Type B pancreatic cell (in vitro differentiated cells): ENCODE measurements around the gene SPEG. TPM values are rescaled to one million over a fixed set of nuclear protein-coding genes. Genes with fewer than 3 reads are reported as not detected.

Experiments used
- DNase-seq: peaks from one replicate; pipeline ENCODE4 v3.0.0; 2021; ENCODE audit warnings: mixed read lengths; ENCODE audit not compliant: unreplicated experiment; ENCODE audit errors: extremely low spot score
- H3K27ac Mint-ChIP-seq: 2 replicates; pipeline ENCODE4 v1.8.0; 2021; ENCODE audit warnings: mild to moderate bottlenecking, mixed read lengths
- H3K27me3 Mint-ChIP-seq: 2 replicates; pipeline ENCODE4 v1.8.0; 2021; ENCODE audit warnings: mixed read lengths
- H3K36me3 Mint-ChIP-seq: 2 replicates; pipeline ENCODE4 v1.8.0; 2021; ENCODE audit warnings: mixed read lengths
- H3K4me1 Mint-ChIP-seq: one replicate; pipeline ENCODE4 v1.8.0; 2021; ENCODE audit warnings: mixed read lengths; ENCODE audit not compliant: unreplicated experiment
- H3K4me3 Mint-ChIP-seq: 2 replicates; pipeline ENCODE4 v1.8.0; 2021; ENCODE audit warnings: mild to moderate bottlenecking, mixed read lengths
- H3K9me3 Mint-ChIP-seq: 2 replicates; pipeline ENCODE4 v1.8.0; 2021; ENCODE audit warnings: mixed read lengths
- CTCF ChIP-seq: fragments of 200-600 bp; sonication (generic); conservative IDR thresholded peaks from 2 replicates; pipeline ENCODE4 v1.5.0; 2021; ENCODE audit warnings: antibody characterized with exemption, mild to moderate bottlenecking
- total RNA-seq: library from RNA; stranded (reverse); gene quantifications from 2 replicates; pipeline ENCODE4 v1.2.1, GENCODE V29; 2021; ENCODE audit warnings: low replicate concordance

Gene SPEG
- total RNA-seq, 1 donor from 2014 or later: 49.4 TPM

DNA sequence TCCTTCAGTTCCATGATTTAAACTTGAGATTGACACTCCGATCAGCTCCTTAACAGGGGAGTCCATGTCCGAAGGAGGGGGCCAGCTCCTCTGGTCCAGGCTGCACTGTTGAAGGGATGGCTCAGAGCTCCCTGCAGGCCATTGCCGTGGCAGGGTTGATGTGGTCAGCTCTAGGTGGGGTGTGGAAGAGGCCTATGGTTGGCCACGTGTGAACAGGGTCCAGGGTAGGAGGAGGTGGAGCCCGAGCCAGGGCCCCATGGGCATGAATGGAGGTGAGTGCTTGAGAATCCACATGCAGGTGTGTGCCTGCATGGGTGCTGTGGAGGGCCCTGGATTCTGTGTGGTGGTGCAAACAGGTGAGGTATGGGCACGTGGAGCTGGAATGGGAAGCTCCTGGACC is 1.1 kb downstream of the SPEG start:
- H3K4me3 Mint-ChIP-seq: no peak overlapping the region
- no peaks in the 10 kb centered on the region for H3K9me3 Mint-ChIP-seq
- H3K27ac Mint-ChIP-seq: no peak overlapping the region
- no peak for DNase-seq
- peaks cover 35% of the 10 kb centered on the region for H3K27me3 Mint-ChIP-seq
- TF ChIP-seq CTCF: no peak
- H3K36me3 Mint-ChIP-seq: no peaks in the 10 kb centered on the region
- H3K4me1 Mint-ChIP-seq: peaks cover 10% of the 10 kb centered on the region

- no peak for TF ChIP-seq CTCF
- H3K9me3 Mint-ChIP-seq: no peaks in the 10 kb centered on the region
- no peak for DNase-seq
- H3K27me3 Mint-ChIP-seq: peaks cover 40% of the 10 kb centered on the region
- peaks cover 14% of the 10 kb centered on the region for H3K4me1 Mint-ChIP-seq
- no peak overlapping the region for H3K4me3 Mint-ChIP-seq
- no peak overlapping the region for H3K27ac Mint-ChIP-seq
- no peaks in the 10 kb centered on the region for H3K36me3 Mint-ChIP-seq
These were observed 1.8 kb downstream of the SPEG start for GRCh38 chr2:219436491-219436890.

DNA sequence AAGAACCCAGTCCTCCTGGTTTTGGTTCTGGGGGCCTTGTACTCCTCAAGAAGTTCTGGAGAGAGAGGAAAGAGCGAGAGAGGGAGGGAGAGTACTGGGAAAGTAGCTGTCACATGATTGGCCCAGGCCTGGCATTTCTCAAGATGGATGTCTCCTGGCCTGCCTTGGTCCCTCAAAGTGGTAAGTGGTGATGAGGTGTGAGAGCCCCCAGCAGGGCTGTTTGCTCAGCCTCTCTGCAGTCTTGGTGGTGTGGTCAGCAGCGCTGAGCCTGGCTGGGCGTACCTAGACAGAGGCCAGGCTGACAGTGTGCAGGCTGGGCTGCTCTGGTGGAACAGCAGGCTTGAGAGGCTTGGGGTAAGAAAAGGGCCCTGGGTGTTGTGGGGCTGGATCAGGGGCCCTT is 2.5 kb downstream of the SPEG start:
- H3K4me3 Mint-ChIP-seq: no peak overlapping the region
- no peaks in the 10 kb centered on the region for H3K9me3 Mint-ChIP-seq
- TF ChIP-seq CTCF: no peak
- no peak overlapping the region for H3K27ac Mint-ChIP-seq
- no peaks in the 10 kb centered on the region for H3K36me3 Mint-ChIP-seq
- DNase-seq: no peak
- H3K4me1 Mint-ChIP-seq: peaks cover 14% of the 10 kb centered on the region
- H3K27me3 Mint-ChIP-seq: peaks cover 40% of the 10 kb centered on the region

GRCh38 chr2:219437690-219438206 is 3.1 kb downstream of the SPEG start:
- no peak overlapping the region for H3K4me3 Mint-ChIP-seq
- H3K27me3 Mint-ChIP-seq: peaks cover 40% of the 10 kb centered on the region
- no peak overlapping the region for H3K27ac Mint-ChIP-seq
- DNase-seq: no peak
- TF ChIP-seq CTCF: no peak
- H3K4me1 Mint-ChIP-seq: peaks cover 14% of the 10 kb centered on the region
- H3K9me3 Mint-ChIP-seq: no peaks in the 10 kb centered on the region
- H3K36me3 Mint-ChIP-seq: no peaks in the 10 kb centered on the region

- Mint-ChIP-seq H3K9me3 (no peaks in the 10 kb centered on the region), H3K36me3 (no peaks in the 10 kb centered on the region), H3K4me3 (no peak overlapping the region), H3K4me1 (peaks cover 14% of the 10 kb centered on the region), H3K27ac (no peak overlapping the region), H3K27me3 (peaks cover 33% of the 10 kb centered on the region)
- no peak for TF ChIP-seq CTCF
- no peak for DNase-seq
These were observed 3.8 kb downstream of the SPEG start for GRCh38 chr2:219438453-219438852.

GRCh38 chr2:219439506-219439905 is 4.9 kb downstream of the SPEG start:
- TF ChIP-seq CTCF: no peak
- H3K27ac Mint-ChIP-seq: no peak overlapping the region
- no peaks in the 10 kb centered on the region for H3K36me3 Mint-ChIP-seq
- no peak overlapping the region for H3K4me3 Mint-ChIP-seq
- H3K4me1 Mint-ChIP-seq: peaks cover 10% of the 10 kb centered on the region
- H3K27me3 Mint-ChIP-seq: peaks cover 33% of the 10 kb centered on the region
- H3K9me3 Mint-ChIP-seq: no peaks in the 10 kb centered on the region
- DNase-seq: no peak
